Measurements from ENCODE around the gene ASTN2.

ASTN2 gene

GRCh38 chr9:116791326-116791725, 623.5 kb downstream of the ASTN2 start:
- no peak overlapping the region for H3K4me3 ChIP-seq (ENCODE audit: low read length)
- DNase-seq (ENCODE audit: low read depth): no peak
- TF ChIP-seq CTCF (conservative IDR thresholded peaks at IDR 0.05; ENCODE audit: low read length): no peak

- TF ChIP-seq CTCF (conservative IDR thresholded peaks at IDR 0.05; ENCODE audit: low read length): no peak
- H3K4me3 ChIP-seq (ENCODE audit: low read length): no peak overlapping the region
- no peak for DNase-seq (ENCODE audit: low read depth)
Measured at GRCh38 chr9:116789081-116789480, 625.8 kb downstream of the ASTN2 start.

GRCh38 chr9:116786737-116787136, 628.1 kb downstream of the ASTN2 start:
- DNase-seq (ENCODE audit: low read depth): no peak
- TF ChIP-seq CTCF (conservative IDR thresholded peaks at IDR 0.05; ENCODE audit: low read length): no peak
- no peak overlapping the region for H3K4me3 ChIP-seq (ENCODE audit: low read length)

GRCh38 chr9:116777116-116777515, 637.7 kb downstream of the ASTN2 start:
- no peak for TF ChIP-seq CTCF (conservative IDR thresholded peaks at IDR 0.05; ENCODE audit: low read length)
- no peak for DNase-seq (ENCODE audit: low read depth)
- no peak overlapping the region for H3K4me3 ChIP-seq (ENCODE audit: low read length)

GRCh38 chr9:116774421-116775180, 640.3 kb downstream of the ASTN2 start:
- no peak for DNase-seq (ENCODE audit: low read depth)
- H3K4me3 ChIP-seq (ENCODE audit: low read length): no peak overlapping the region
- no peak for TF ChIP-seq CTCF (conservative IDR thresholded peaks at IDR 0.05; ENCODE audit: low read length)

GRCh38 chr9:116767219-116767618, 647.6 kb downstream of the ASTN2 start:
- TF ChIP-seq CTCF (conservative IDR thresholded peaks at IDR 0.05; ENCODE audit: low read length): no peak
- no peak for DNase-seq (ENCODE audit: low read depth)
- no peak overlapping the region for H3K4me3 ChIP-seq (ENCODE audit: low read length)

- no peak for DNase-seq (ENCODE audit: low read depth)
Measured at GRCh38 chr9:116765011-116765410, 649.8 kb downstream of the ASTN2 start.

More at GRCh38 chr9:116765011-116765410, 649.8 kb downstream of the ASTN2 start:
- no peak for TF ChIP-seq CTCF (conservative IDR thresholded peaks at IDR 0.05; ENCODE audit: low read length)
- H3K4me3 ChIP-seq (ENCODE audit: low read length): no peak overlapping the region

Measured in AG10803 (cell line).